Large intestine (tissue), 3 donors: ENCODE measurements around the gene DDC. TPM values are rescaled to one million over a fixed set of nuclear protein-coding genes. Genes with fewer than 3 reads are reported as not detected.

Source experiments
- DNase-seq, 2 donors: peaks; one replicate each; pipeline versions ENCODE4 v3.0.0 to v3.0.0-alpha.2; 2013
- H3K27ac ChIP-seq: one replicate; pipeline ENCODE4 v1.5.1; 2013; ENCODE audit warnings: low read length
- H3K27me3 ChIP-seq: 2 replicates; pipeline ENCODE4 v1.6.1; 2013; ENCODE audit warnings: low read length; ENCODE audit not compliant: control insufficient read depth, insufficient read depth
- H3K36me3 ChIP-seq: 2 replicates; pipeline ENCODE4 v1.6.1; 2013; ENCODE audit warnings: low read length; ENCODE audit not compliant: control insufficient read depth, insufficient read depth
- H3K4me1 ChIP-seq: one replicate; pipeline ENCODE4 v1.6.1; 2013; ENCODE audit warnings: low read length; ENCODE audit not compliant: control insufficient read depth, insufficient read depth
- H3K4me3 ChIP-seq: one replicate; pipeline ENCODE4 v1.5.1; 2013; ENCODE audit warnings: low read length
- H3K9me3 ChIP-seq: one replicate; pipeline ENCODE4 v1.6.1; 2013; ENCODE audit warnings: mild to moderate bottlenecking, low read depth, low read length, moderate library complexity; ENCODE audit not compliant: control insufficient read depth
- WGBS: methylation state at CpG from one replicate; pipeline ENCODE4 v1.1.5; 2013; ENCODE audit warnings: low lambda C conversion rate; ENCODE audit not compliant: insufficient coverage; 5-methylcytosine and 5-hydroxymethylcytosine counted together
- polyA plus RNA-seq: library from polyadenylated mRNA; unstranded; fragments of 120-200 nt; gene quantifications from one replicate; pipeline ENCODE4 v1.2.1, GENCODE V29; 2013

Gene DDC
- polyA plus RNA-seq, 1 donor = 213 TPM

- 50% methylated on average over 2 of the region's 12 CpGs for WGBS
- H3K4me3 ChIP-seq = no peak overlapping the region
- DNase-seq = no peak
- H3K36me3 ChIP-seq = peaks cover 14% of the 10 kb centered on the region
- H3K27ac ChIP-seq = no peak overlapping the region
- no peaks in the 10 kb centered on the region for H3K9me3 ChIP-seq
- H3K4me1 ChIP-seq = no peaks in the 10 kb centered on the region
- H3K27me3 ChIP-seq = no peaks in the 10 kb centered on the region
Observed at GRCh38 chr7:50599385-50599784, 34.2 kb upstream of the DDC start.

DNA sequence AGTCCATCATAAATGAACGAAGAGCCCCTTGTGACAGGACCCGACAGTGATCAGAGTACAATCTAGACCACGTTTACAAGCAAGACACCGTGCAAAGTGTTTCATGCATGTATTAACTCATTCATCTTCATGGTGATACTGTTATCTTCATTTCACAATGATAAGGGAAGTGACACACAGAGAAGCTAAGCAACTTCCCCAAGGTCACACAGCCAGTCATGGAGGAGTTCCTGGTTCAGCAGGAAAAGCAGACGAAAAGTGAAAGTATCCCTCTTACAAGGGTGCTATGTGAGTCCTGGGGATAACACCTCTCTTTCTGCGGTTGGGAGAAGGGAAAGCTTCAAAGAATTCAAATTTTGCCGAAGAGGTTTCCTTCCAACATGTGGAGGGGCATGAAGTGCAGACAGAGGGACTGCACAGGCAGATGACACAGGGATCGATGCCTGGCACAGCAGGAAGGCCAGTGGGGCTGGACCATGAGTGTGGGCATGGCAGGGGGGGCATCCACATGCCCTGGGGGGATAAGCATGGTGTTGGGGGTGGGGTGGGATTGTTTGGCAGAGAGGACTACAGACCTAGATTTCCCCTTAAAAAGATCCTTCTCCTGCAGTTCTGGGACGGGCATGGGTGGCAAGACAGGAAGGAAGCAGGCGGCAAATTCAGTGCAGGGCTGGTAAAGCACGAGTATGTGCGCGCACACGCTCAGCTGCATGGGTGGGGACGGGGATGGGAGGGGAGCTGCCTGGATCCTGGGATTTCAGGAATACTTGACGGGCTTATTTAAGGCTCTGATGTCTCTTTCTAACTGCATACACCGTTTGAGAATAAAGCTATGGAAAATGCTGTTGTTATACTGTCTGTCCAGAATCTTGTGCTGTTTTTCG is 33.5 kb upstream of the DDC start:
- no peak overlapping the region for H3K27ac ChIP-seq
- peaks cover 9% of the 10 kb centered on the region for H3K36me3 ChIP-seq
- no peaks in the 10 kb centered on the region for H3K9me3 ChIP-seq
- H3K27me3 ChIP-seq = no peaks in the 10 kb centered on the region
- no peaks in the 10 kb centered on the region for H3K4me1 ChIP-seq
- 100% methylated on average over 1 of the region's 18 CpGs for WGBS
- H3K4me3 ChIP-seq = no peak overlapping the region
- DNase-seq = no peak

DNA sequence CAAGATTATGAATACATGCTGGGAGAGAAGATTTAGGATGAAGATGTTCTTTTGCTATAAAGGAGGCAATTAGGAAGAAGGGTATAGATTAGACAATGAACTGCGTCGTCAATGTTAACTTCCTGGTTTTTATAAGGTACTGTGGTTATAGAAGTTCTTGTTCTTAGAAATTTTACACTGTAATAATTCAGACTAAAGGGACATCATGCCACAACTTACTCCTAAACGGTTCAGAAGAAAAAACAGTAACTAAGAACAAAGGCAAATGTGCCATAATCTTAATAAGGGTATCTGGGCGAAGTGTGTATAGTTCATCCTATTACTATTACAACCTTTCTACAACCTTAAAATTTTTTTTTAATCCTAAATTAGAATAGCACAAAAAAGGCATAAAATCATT is 31.3 kb upstream of the DDC start:
- DNase-seq = no peak
- peaks cover 2% of the 10 kb centered on the region for H3K36me3 ChIP-seq
- WGBS = 89% methylated on average over 3 of the region's 4 CpGs
- H3K4me3 ChIP-seq = no peak overlapping the region
- no peaks in the 10 kb centered on the region for H3K27me3 ChIP-seq
- H3K27ac ChIP-seq = no peak overlapping the region
- peaks cover 8% of the 10 kb centered on the region for H3K4me1 ChIP-seq
- H3K9me3 ChIP-seq = no peaks in the 10 kb centered on the region

DNA sequence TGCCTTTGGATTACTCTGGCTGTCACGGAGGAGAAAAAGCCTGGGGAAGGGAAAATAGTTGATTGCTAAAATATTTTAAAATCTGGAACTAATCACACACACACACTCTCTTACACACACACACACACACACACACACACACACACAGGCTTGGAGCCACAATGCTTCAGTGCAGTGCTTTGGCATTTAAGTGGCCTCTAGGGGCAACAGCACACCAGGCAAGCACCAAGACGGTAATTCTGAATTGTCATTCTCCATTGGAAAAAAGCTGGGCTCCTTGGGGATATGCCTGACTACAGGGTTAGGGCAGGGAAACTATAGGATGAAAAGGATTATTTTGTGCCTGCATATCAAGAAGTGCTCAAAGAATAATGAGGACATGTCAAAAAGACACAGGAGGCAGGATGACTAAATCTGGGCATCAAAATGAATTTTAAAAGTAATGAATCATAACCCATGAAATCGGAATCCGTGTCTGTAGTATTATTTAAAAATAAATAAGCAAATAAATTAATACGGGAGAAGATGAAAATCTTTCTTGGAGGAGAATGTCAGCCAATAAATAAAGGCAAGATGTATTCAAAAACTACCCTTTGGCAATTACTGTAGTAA is 30.4 kb upstream of the DDC start:
- Histone ChIP-seq H3K36me3 (peaks cover 2% of the 10 kb centered on the region), H3K27me3 (no peaks in the 10 kb centered on the region), H3K4me3 (no peak overlapping the region), H3K9me3 (no peaks in the 10 kb centered on the region), H3K4me1 (peaks cover 16% of the 10 kb centered on the region), H3K27ac (no peak overlapping the region)
- 64% methylated on average over 4 of the region's 5 CpGs for whole genome bisulfite sequencing
- DNase-seq = peak in 1 of 2 donors; percentile 50

DNA sequence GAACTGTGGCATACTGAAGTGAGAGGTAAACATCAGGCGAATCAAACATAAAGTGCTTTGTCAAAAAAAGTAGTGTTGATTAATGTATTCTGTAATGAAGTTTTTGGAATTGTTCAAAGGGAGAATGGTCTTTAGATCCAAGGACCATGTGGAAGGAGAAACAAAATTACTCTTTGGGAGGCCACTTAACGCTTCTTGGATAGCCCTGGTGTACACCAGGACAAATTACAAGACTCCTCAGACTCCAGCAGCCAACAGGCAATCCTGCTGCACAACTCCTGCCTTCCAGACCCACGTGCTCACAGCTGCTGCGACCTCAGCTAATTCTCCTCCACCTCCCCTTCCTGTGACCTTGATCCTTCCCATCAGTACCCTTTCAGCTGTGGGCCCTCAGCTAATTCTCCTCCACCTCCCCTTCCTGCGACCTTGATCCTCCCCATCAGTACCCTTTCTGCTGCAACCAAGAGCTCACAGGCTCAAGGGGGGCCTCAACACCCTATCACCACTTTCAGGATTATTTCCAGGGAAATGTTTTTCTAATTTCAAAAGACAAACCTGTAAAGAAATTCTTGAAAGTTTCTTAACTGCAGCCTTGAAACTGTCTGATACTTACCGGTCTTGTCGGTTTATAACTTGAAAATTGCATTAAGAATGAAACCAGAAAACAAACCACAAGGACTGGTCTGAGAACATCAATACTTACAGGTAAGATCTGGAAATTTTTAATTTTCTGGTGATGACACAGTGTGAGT is 29.7 kb upstream of the DDC start:
- peaks cover 2% of the 10 kb centered on the region for H3K36me3 ChIP-seq
- no peak overlapping the region for H3K27ac ChIP-seq
- no peaks in the 10 kb centered on the region for H3K9me3 ChIP-seq
- no peaks in the 10 kb centered on the region for H3K27me3 ChIP-seq
- no peak for DNase-seq
- 84% methylated on average over 2 of the region's 7 CpGs for WGBS
- no peak overlapping the region for H3K4me3 ChIP-seq
- H3K4me1 ChIP-seq = peaks cover 16% of the 10 kb centered on the region

- Histone ChIP-seq H3K27me3 (no peaks in the 10 kb centered on the region), H3K27ac (no peak overlapping the region), H3K4me3 (no peak overlapping the region), H3K4me1 (peaks cover 16% of the 10 kb centered on the region), H3K9me3 (no peaks in the 10 kb centered on the region), H3K36me3 (peaks cover 2% of the 10 kb centered on the region)
- DNase-seq = no peak
- WGBS = no CpG with 5 or more reads among the region's 4 CpGs
Observed at GRCh38 chr7:50594136-50594535, 28.9 kb upstream of the DDC start.

DNA sequence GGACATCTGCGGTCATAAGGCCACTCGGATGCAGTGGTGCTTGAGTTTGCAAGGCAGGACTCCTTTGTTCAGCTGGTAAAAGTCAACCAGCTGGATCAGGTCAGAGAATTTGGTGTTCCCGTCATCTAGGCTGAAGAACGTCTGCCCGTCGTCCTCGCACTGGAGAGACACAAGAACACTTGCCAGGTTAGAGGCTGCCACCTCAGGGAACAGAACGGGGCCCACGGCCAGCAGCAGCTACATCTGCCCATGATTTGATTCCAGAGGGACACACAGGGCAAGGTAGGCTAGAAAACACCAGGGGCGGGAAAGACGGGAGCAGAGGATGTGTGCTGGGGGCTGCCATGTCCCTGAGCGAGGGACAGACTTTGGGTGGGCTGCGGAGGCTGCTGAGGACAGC is 27.7 kb upstream of the DDC start:
- Histone ChIP-seq H3K36me3 (peaks cover 2% of the 10 kb centered on the region), H3K4me1 (peaks cover 16% of the 10 kb centered on the region), H3K9me3 (no peaks in the 10 kb centered on the region), H3K27ac (no peak overlapping the region), H3K4me3 (no peak overlapping the region), H3K27me3 (no peaks in the 10 kb centered on the region)
- WGBS = no CpG with 5 or more reads among the region's 13 CpGs
- DNase-seq = no peak

DNA sequence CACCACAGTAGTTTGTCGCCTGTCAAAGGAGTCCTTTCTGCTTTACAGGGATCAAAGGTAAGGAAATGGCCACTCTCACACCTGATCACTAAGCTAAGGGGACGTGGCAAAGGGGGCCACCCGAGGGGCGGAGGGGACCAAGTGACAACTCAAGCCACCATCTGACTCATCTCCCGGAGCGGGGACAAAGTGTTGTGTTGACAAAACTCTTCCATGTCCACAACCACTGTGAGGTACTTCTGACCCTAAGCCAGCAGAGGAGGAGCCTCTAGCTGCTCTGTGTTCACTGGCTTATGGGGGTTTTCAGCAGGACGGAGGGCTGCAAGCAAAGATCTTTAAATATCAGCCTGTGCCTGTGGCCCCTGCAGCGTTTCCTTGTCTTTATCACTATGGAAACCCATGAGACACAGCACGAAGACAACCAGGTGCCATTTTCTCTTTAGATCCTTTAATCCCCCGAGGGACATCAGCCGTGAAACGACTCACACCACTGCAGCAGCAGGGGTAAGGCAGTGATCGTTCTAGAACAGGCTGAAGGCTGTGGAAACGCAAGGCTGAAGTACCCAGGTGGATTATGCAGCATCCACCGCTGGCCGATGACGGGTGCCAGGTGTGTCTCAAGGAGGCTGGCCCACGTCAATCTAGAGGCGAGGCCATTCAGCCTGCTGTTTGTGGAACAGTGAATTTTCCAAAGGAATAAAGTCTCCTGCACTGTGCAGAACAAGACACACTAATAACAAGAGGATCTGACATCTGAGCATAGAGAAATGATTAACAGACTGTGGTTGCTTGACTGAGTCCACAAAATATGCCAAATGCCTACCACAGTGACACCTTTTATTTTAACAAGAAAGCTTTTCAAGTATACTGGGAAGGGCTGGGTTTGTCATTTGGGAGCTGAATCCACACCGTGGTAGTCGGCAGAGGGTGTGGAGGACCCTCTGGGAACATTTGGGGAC is 26.6 kb upstream of the DDC start:
- Histone ChIP-seq H3K27me3 (no peaks in the 10 kb centered on the region), H3K9me3 (no peaks in the 10 kb centered on the region), H3K27ac (peak overlapping the region; percentile 59), H3K4me1 (peaks cover 16% of the 10 kb centered on the region), H3K4me3 (no peak overlapping the region), H3K36me3 (no peaks in the 10 kb centered on the region)
- no CpG with 5 or more reads among the region's 21 CpGs for WGBS
- DNase-seq = peak; percentile 61 to 81

DNA sequence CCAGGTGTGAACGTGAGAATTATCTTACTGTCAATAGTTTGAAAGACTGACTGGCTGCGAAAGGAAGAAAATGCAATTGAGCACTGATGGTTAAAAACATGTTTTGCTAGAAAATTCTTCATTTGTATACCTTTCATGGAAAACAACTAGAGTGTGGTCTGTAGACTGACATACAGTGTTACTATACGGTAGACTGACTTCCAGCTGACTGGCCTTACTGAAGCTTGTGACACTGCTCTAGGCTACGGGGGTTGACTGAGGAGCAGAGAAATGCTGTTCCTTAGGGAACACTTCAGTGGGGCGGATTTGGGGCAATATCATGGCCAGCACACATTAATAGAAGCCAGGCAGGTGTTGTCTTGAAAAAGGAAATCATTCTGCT is 25.9 kb upstream of the DDC start:
- Histone ChIP-seq H3K27me3 (no peaks in the 10 kb centered on the region), H3K9me3 (no peaks in the 10 kb centered on the region), H3K36me3 (no peaks in the 10 kb centered on the region), H3K4me3 (no peak overlapping the region), H3K27ac (peak overlapping the region; percentile 59), H3K4me1 (peaks cover 16% of the 10 kb centered on the region)
- DNase-seq = no peak
- no CpG with 5 or more reads among the region's 5 CpGs for WGBS
